ENCODE data around the gene ZNF205. TPM values are rescaled to one million over a fixed set of nuclear protein-coding genes. Genes with fewer than 3 reads are reported as not detected.

ZNF205 gene
- total and polyA plus RNA-seq, 2 donors (not counting 1 experiment from before 2014, with no cell fraction given), result 3.4 to 16.0 TPM

- no peak overlapping the region for H3K4me2 ChIP-seq (ENCODE audit: extremely low read depth, insufficient read depth, low read length)
- no peak overlapping the region for H2AFZ ChIP-seq (ENCODE audit: low read length)
- TF ChIP-seq CTCF (conservative IDR thresholded peaks at IDR 0.05 in 1 of 2, IDR thresholded peaks at IDR 0.05 in 1 of 2; ENCODE audit: low read depth in 1 of 2, low read length in 2 of 2) (no peak), EZH2 (IDR thresholded peaks at IDR 0.05; ENCODE audit: low read length, missing control alignments) (no peak)
- H3K4me1 ChIP-seq (ENCODE audit: control insufficient read depth, extremely low read depth, insufficient read depth, low read length), result peaks cover 2% of the 10 kb centered on the region
- no peaks in the 10 kb centered on the region for H3K79me2 ChIP-seq (ENCODE audit: control insufficient read depth, insufficient read depth, low read length)
- no peaks in the 10 kb centered on the region for H3K36me3 ChIP-seq (ENCODE audit: control insufficient read depth, insufficient read depth, low read length)
- H4K20me1 ChIP-seq (ENCODE audit: control insufficient read depth, extremely low read depth, insufficient read depth, low read length), result no peaks in the 10 kb centered on the region
- H3K27me3 ChIP-seq (ENCODE audit: control insufficient read depth, insufficient read depth, low read length), result no peaks in the 10 kb centered on the region
- no peak overlapping the region for H3K9ac ChIP-seq (ENCODE audit: insufficient read depth, low read length)
- H3K9me3 ChIP-seq (ENCODE audit: control insufficient read depth, insufficient read depth, low read depth, low read length), result no peaks in the 10 kb centered on the region
- no peak overlapping the region for H3K4me3 ChIP-seq (replicated peaks in 1 of 4; ENCODE audit: control extremely low read depth in 1 of 4, insufficient read depth in 1 of 4, low read depth in 3 of 4, low read length in 4 of 4)
- no peak overlapping the region for H3K27ac ChIP-seq (ENCODE audit: insufficient read depth, low read length)
- DNase-seq (ENCODE audit: low read depth in 2 of 2), result no peak
Measured at GRCh38 chr16:3149193-3149530, 36.8 kb downstream of the ZNF205 start.

- peak overlapping the region; percentile 53 for H2AFZ ChIP-seq (ENCODE audit: low read length)
- peak overlapping the region; percentile 54 to 84 (median 74) for H3K4me3 ChIP-seq (replicated peaks in 1 of 4; ENCODE audit: control extremely low read depth in 1 of 4, insufficient read depth in 1 of 4, low read depth in 3 of 4, low read length in 4 of 4)
- H3K27ac ChIP-seq (ENCODE audit: insufficient read depth, low read length), result peak overlapping the region; percentile 72
- no peaks in the 10 kb centered on the region for H3K36me3 ChIP-seq (ENCODE audit: control insufficient read depth, insufficient read depth, low read length)
- H3K9me3 ChIP-seq (ENCODE audit: control insufficient read depth, insufficient read depth, low read depth, low read length), result no peaks in the 10 kb centered on the region
- peak; percentile 41 to 45 for TF ChIP-seq CTCF (conservative IDR thresholded peaks at IDR 0.05 in 1 of 2, IDR thresholded peaks at IDR 0.05 in 1 of 2; ENCODE audit: low read depth in 1 of 2, low read length in 2 of 2)
- TF ChIP-seq EZH2 (IDR thresholded peaks at IDR 0.05; ENCODE audit: low read length, missing control alignments), result no peak
- H4K20me1 ChIP-seq (ENCODE audit: control insufficient read depth, extremely low read depth, insufficient read depth, low read length), result no peaks in the 10 kb centered on the region
- no peaks in the 10 kb centered on the region for H3K79me2 ChIP-seq (ENCODE audit: control insufficient read depth, insufficient read depth, low read length)
- peak overlapping the region; percentile 98 for H3K4me2 ChIP-seq (ENCODE audit: extremely low read depth, insufficient read depth, low read length)
- peak; percentile 61 to 66 for DNase-seq (ENCODE audit: low read depth in 2 of 2)
- peaks cover 2% of the 10 kb centered on the region for H3K4me1 ChIP-seq (ENCODE audit: control insufficient read depth, extremely low read depth, insufficient read depth, low read length)
- no peaks in the 10 kb centered on the region for H3K27me3 ChIP-seq (ENCODE audit: control insufficient read depth, insufficient read depth, low read length)
- H3K9ac ChIP-seq (ENCODE audit: insufficient read depth, low read length), result peak overlapping the region; percentile 68
Measured at GRCh38 chr16:3149630-3150345, 37.4 kb downstream of the ZNF205 start.

DNA sequence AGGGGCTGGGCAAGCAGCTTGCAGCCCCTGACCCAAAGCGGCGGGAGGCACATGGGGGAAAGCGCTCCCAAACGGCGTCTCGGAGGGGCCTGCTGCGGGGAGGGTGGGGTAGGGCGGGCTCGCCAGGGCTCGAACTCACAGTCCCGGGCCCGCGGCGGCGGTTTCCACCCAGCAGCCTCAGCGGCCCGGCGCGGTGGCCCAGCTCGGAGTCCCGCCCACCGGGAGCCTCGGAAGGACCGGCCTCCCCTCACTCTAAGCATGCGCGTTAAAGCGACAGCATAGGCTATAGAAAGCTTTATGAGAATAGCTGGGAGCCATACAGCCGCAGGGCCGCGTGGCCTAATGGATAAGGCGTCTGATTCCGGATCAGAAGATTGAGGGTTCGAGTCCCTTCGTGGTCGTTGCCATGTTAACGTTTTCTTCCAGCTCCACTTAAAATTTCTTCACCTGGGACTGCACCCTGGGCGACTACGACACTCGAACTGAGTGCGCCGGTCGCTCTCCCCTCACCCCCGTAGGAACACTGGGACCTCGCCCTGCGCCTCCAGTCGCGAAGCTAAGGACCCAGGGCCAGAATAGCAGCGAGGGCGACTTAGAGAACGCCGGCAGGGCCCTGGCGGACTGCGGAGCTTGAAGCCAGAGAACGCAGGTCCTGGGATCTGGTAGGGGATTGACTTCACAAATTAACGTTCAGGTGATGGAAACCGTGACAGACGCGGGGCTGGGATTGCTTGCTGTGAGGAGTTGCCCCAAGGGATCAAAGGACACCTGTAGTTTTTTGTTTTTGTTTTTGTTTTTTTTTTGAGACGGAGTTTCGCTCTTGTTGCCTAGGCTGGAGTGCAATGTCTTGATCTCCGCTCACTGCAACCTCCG lies 38.2 kb downstream of the ZNF205 start:
- Histone ChIP-seq H3K4me2 (ENCODE audit: extremely low read depth, insufficient read depth, low read length) (peak overlapping the region; percentile 98), H3K79me2 (ENCODE audit: control insufficient read depth, insufficient read depth, low read length) (no peaks in the 10 kb centered on the region), H3K4me3 (replicated peaks in 1 of 4; ENCODE audit: control extremely low read depth in 1 of 4, insufficient read depth in 1 of 4, low read depth in 3 of 4, low read length in 4 of 4) (peak overlapping the region; percentile 54 to 84 (median 74)), H3K9me3 (ENCODE audit: control insufficient read depth, insufficient read depth, low read depth, low read length) (no peaks in the 10 kb centered on the region), H3K27ac (ENCODE audit: insufficient read depth, low read length) (peak overlapping the region; percentile 72), H3K4me1 (ENCODE audit: control insufficient read depth, extremely low read depth, insufficient read depth, low read length) (peaks cover 2% of the 10 kb centered on the region), H3K27me3 (ENCODE audit: control insufficient read depth, insufficient read depth, low read length) (no peaks in the 10 kb centered on the region), H2AFZ (ENCODE audit: low read length) (peak overlapping the region; percentile 53), H3K36me3 (ENCODE audit: control insufficient read depth, insufficient read depth, low read length) (no peaks in the 10 kb centered on the region), H4K20me1 (ENCODE audit: control insufficient read depth, extremely low read depth, insufficient read depth, low read length) (no peaks in the 10 kb centered on the region), H3K9ac (ENCODE audit: insufficient read depth, low read length) (peak overlapping the region; percentile 68)
- TF ChIP-seq CTCF (conservative IDR thresholded peaks at IDR 0.05 in 1 of 2, IDR thresholded peaks at IDR 0.05 in 1 of 2; ENCODE audit: low read depth in 1 of 2, low read length in 2 of 2) (no peak), EZH2 (IDR thresholded peaks at IDR 0.05; ENCODE audit: low read length, missing control alignments) (no peak)
- peak; percentile 92 to 96 for DNase-seq (ENCODE audit: low read depth in 2 of 2)
